NCI-H460 (cell line): Measurements from ENCODE around the gene IL34. TPM values are rescaled to one million over a fixed set of nuclear protein-coding genes. Genes with fewer than 3 reads are reported as not detected.
"Not testable (repeated sequence)": the region's sequence is repeated elsewhere in the genome, so short reads cannot be mapped to it uniquely, and the experiment has no call there.

ENCODE experiments used
- DNase-seq: peaks from one replicate; pipeline ENCODE4 v3.0.0-alpha.2; 2016; ENCODE audit warnings: low read depth; ENCODE audit errors: extremely low read depth
- total RNA-seq: library from RNA; depleted of rRNA; stranded (reverse); fragments of >200 nt; shearing (Covaris generic); gene quantifications from 2 replicates; pipeline ENCODE4 v1.2.3, GENCODE V29; 2014

IL34 gene
- total RNA-seq, 1 experiment from 2014 or later, result not detected

DNA sequence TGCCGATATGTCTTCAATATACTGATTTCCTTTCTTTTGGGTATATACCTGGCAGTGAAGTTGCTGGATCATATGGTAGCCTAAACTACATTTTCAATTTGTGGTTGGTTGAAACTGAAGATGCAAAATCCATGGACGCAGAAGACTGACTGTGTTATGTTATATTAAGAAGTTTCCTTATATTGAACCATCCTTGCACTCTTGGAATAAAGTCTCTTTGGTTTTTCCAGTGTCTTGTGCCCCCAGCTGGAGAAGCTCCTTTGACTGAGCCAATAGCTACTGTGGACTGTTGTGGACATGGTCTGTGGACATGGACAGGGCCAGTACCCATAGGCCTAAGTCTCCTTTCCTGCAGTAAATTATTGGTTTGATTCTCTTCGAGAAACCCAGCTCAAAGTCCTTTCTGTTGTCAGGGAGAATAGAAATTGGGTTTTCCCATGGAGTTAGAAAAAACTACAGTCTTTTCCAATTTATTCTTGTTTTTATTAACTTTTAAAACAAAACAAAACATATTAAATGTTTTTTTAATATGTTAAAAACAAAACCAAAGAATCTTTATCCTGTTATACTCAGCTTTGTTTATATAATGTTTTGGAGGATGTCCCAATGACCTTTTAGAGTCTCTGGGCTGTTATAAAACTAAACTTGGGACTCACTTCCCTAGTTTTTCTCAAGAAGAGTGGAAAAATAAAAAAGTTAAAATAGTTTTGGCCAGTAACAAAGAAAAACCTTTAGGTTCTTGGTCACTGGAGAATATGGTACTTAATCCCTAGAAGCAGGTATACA lies 15.2 kb upstream of the IL34 start:
- no peak for DNase-seq

DNA sequence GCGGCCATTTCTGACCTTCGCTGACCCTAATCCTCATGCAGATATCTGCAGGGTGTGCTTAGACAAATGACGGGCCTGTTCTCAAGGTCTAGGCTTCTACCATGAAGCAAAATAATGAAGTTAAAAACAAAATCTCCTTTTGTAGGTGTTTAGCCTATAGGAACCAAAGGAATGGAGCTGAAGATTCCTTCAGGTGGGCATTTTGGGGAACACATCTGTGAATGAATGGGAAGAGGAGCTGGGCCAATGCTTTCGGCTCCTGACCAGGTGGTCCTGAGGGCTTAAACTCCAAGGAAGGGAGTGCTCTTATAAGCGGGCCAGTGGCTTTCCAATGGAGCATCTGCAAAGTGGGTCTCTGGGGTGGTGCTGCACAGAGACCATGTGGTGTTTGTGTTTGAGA lies 14.1 kb upstream of the IL34 start:
- DNase-seq, result no peak

DNA sequence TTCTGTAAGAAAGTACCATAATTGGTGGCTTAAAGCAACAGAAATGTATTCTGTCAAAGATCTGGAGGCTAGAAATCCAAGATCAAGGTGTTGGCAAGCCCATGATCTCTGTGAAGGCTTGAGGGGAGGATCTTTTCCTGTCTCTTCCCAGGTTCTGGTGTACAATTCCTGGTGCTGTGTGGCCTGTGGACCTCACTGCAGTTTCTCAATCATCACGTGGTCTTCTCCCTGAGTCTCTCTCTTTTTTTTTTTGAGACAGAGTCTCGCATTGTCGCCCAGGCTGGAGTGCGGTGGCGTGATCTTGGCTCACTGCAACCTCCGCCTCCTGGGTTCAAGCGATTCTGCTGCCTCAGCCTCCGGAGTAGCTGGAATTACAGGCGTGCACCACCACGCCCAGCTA lies 12.7 kb upstream of the IL34 start:
- not testable (repeated sequence) for DNase-seq

DNA sequence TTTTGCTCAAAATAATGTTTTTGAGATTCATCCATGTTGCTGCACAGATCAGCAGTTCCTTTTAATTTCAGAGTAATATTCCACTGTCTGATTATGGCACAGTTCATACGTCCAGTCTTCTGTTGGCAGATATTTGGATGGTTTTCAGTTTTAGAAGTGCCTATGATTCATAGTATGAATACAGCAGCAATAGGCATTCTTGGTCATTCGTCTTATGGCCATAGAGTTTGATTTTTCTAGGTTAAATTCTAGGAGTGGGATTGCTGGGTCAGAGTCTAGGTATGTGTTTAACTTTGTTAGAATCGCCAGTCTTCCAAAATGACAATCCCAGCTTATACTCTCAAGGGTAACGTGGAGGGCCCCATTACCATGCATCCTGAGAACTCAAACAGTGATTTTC lies 11.5 kb upstream of the IL34 start:
- no peak for DNase-seq

DNA sequence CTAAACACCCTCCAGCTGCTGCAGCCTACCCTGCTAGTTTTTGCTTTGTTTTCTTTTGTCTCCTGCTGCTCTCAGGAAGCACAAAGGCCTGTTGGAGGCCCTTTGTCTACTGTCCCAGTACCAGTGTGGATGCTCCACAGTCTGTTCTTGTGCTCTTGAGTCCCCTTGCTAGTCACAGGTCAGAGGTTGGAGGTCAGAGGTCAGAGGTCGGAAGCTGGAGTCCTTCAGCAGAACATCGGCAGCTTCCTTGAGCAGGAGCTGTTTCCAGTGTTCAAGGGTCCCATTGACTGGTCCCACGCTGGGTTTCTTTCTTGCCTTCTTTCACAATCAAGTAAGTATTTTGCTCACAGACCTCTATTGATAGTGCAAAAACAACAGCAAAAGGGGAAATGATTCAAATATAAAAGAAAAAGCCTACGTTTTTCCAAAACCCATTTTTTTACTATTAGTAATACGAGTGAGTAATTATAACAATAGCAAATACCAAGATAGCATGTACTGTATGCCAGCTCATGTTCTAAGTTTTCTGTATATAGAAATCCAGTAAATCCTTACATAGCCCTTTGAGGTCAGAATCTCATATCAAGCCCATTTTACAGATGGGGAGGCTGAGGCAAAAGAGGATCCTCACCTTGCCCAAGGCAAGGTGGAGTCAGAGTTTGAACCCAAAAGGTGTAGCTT lies 10.9 kb upstream of the IL34 start:
- no peak for DNase-seq

GRCh38 chr16:70638814-70639792 lies 7.3 kb upstream of the IL34 start:
- DNase-seq, result no peak

GRCh38 chr16:70642633-70643032 lies 3.7 kb upstream of the IL34 start:
- DNase-seq, result no peak

- not testable (repeated sequence) for DNase-seq
Observed at GRCh38 chr16:70643264-70643663, 3.1 kb upstream of the IL34 start.

DNA sequence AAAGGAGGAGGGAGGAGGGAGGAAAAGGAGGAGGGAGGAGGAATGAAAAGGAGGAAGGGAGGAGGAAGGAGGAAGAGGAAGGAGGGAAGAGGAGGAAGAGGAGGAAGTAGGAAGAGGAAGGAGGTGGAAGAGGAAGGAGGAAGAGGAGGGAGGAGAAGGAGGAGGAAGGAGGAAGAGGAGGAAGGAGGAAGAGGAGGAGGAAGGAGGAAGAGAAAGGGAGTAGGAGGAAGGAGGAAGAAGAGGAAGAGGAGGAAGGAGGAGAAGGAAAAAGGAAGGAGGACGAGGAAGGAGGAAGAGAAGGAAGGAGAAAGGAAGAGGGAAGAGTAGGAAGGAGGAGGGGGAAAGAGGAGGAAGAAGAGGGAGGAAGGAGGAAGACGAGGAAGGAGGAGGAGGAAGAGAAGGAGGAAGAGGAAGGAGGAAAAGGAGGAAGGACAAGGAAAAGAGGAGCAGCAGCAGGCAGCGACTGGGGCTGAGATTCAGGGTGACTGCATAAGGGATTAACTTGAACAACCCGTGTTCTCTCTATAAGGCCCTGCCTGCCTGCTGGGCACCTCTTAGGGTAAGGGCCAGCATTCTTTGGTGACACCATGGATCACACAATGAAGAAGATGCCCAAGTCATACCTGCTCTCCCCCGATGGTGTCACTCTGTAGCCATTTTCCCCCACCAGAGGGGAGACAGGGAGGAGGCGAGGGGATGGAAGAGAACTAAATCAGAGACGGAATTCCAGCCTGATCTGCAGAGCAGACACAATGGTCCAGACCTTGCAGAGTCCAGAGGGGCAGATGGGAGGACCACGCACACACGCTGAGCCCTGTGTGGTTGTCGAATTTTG lies 1.4 kb upstream of the IL34 start:
- no peak for DNase-seq

DNA sequence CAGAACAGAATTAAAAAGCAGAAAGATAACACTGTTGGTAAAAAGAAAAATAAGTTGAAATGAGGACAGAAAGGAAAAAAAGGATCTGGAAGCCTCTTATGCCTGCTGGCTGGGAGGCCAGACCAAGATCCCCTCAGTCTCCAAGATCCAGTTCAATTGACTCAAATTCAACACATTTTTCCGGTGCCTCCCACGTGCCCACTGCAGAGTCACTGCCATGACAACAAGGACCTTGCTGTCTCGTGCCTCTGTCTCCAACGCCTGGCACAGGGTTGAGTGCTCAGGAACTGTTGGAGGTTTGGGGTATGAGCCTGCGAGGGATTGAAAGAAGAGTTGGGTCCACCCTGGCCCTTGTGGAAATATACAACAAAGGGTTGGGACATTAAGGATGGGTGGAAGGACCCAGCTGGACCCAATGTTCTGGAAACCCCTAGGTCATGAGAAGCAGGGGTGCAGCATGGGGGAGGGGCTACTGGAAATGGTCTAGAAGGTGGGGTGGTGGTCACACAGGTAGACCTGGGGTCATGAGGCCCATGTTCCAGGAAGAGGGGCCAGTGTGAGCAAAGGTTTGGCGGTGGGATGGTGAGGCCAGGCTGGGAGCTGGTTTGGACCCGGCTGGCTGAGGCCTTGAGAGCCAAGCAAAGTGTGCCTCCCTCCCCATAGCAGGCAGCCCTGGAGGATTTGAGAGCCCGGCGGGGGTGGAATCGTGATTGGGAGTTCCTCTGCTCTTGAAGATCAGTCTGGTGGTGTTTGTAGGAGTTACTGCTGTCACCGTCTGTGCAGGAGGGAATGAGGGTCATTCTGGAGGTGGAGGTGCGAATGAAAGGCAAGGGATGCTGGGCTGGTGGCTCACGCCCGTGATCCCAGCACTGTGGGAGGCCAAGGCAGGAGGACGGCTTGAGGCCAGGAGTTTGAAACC lies 1.3 kb downstream of the IL34 start:
- DNase-seq, result no peak

- DNase-seq, result no peak
Observed at GRCh38 chr16:70648606-70649005, 2.2 kb downstream of the IL34 start.

- DNase-seq, result no peak
Observed at GRCh38 chr16:70649300-70649699, 2.9 kb downstream of the IL34 start.

GRCh38 chr16:70650216-70650615 lies 3.9 kb downstream of the IL34 start:
- no peak for DNase-seq

- DNase-seq, result no peak
Observed at GRCh38 chr16:70651524-70651923, 5.2 kb downstream of the IL34 start.

DNA sequence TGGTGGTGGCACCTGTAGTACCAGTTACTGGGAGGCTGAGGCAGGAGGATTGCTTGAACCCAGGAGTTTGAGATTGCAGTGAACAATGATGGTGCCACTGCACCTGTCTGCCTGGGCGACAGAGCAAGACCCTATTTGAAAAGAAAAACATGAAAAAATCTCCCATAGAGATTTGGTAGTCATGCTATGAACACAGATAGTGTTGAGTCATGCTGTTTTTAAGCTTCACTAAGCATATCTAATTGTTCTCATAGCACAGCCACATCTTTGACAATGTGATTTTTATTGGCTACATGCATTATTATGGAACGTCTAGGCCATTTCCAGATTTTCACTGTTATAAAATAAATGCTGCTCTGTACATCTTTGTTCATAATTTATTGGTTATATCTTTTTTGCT lies 6.0 kb downstream of the IL34 start:
- no peak for DNase-seq

- no peak for DNase-seq
Observed at GRCh38 chr16:70653406-70653805, 7.0 kb downstream of the IL34 start.

- DNase-seq, result peak; percentile 77
Observed at GRCh38 chr16:70653809-70654771, 7.7 kb downstream of the IL34 start.
